H1 (cell line): Measurements from ENCODE around the gene LAYN.

Experiments used
- CHD2 ChIP-seq: IDR thresholded peaks from 2 replicates; pipeline ENCODE4 v1.6.1; 2012; ENCODE audit warnings: low read length, improper control_type of control experiment
- CREB1 ChIP-seq: IDR thresholded peaks from 2 replicates; pipeline ENCODE4 v1.6.1; 2012; ENCODE audit warnings: inconsistent platforms
- CTCF ChIP-seq, 3 experiments: IDR thresholded peaks; 1 replicate in 2 of 3; 2 replicates in 1 of 3; pipeline versions ENCODE4 v1.5.1 to v1.6.1; 2011; ENCODE audit warnings: low read length in 3 of 3, mild to moderate bottlenecking in 3 of 3, inconsistent platforms in 2 of 3, low read depth in 1 of 3, moderate library complexity in 1 of 3; ENCODE audit not compliant: insufficient read depth in 1 of 3; ENCODE audit errors: control extremely low read depth in 1 of 3
- EZH2 ChIP-seq: fragments of 200-600 bp; sonication (generic); IDR thresholded peaks from 2 replicates; pipeline ENCODE4 v1.7.1; 2012; ENCODE audit warnings: low read depth, mild to moderate bottlenecking, moderate library complexity, low read length, inconsistent platforms; ENCODE audit not compliant: severe bottlenecking
- MAX ChIP-seq: IDR thresholded peaks from 2 replicates; pipeline ENCODE4 v1.6.1; 2012; ENCODE audit warnings: inconsistent platforms
- POLR2A ChIP-seq, 2 experiments: IDR thresholded peaks; 1 replicate in 1 of 2; 2 replicates in 1 of 2; pipeline ENCODE4 v1.6.1; 2011; ENCODE audit warnings: low read depth in 2 of 2, low read length in 2 of 2, mild to moderate bottlenecking in 2 of 2; ENCODE audit errors: control extremely low read depth in 1 of 2
- POLR2AphosphoS5 ChIP-seq: IDR thresholded peaks from 2 replicates; pipeline ENCODE4 v1.6.1; 2011; ENCODE audit warnings: low read depth, low read length
- RAD21 ChIP-seq, 2 experiments: IDR thresholded peaks in 1 of 2; conservative IDR thresholded peaks in 1 of 2; 2 replicates each; pipeline ENCODE4 v1.6.1; 2011; ENCODE audit warnings: low read depth in 2 of 2, low read length in 2 of 2, improper control_type of control experiment in 1 of 2, inconsistent platforms in 1 of 2, mild to moderate bottlenecking in 1 of 2, moderate library complexity in 1 of 2
- SIX5 ChIP-seq: IDR thresholded peaks from 2 replicates; pipeline ENCODE4 v1.6.1; 2011; ENCODE audit warnings: mild to moderate bottlenecking, low read depth, low read length
- TAF1 ChIP-seq: IDR thresholded peaks from 2 replicates; pipeline ENCODE4 v1.6.1; 2011; ENCODE audit warnings: mild to moderate bottlenecking, low read depth, low read length
- TF ChIP-seq, protein P1 (sequence below): IDR thresholded peaks from 2 replicates; pipeline ENCODE4 v1.6.1; 2011; ENCODE audit warnings: low read length, improper control_type of control experiment

DNA sequence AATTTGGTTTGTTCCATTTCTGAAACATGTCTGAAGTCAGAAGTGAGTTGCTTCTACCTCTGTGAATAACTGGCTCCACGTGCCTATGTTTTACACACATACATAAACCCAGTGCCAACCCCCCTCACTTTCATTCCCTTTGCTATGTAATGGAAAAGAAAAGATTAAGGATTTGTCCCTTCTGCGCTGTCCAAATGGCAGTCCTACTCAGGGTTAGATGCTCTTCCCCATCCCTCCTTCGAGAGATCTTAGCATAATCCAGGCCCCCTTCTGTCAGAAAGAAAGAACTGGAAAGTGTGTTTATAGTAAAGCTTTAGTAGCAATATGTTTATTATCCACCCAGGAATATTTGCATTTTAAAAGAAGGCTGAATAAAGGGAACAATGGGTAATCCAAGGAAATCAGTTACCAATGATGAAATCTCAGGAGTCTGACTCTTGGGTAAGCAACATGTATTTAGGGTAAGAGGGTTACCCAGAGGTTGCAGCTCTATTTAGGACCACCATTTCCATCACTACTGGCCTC, 3.1 kb upstream of the LAYN start:
- TF ChIP-seq CTCF (IDR thresholded peaks at IDR 0.05; ENCODE audit: control extremely low read depth in 1 of 3, insufficient read depth in 1 of 3, low read depth in 1 of 3, low read length in 3 of 3) (no peak), CREB1 (no peak), MAX (no peak), RAD21 (IDR thresholded peaks at IDR 0.05 in 1 of 2, conservative IDR thresholded peaks at IDR 0.05 in 1 of 2; ENCODE audit: low read depth in 2 of 2, low read length in 2 of 2) (no peak), POLR2AphosphoS5 (no peak), EZH2 (no peak), SIX5 (no peak), TAF1 (no peak), POLR2A (IDR thresholded peaks at IDR 0.05; ENCODE audit: control extremely low read depth in 1 of 2, low read depth in 2 of 2, low read length in 2 of 2) (no peak), CHD2 (no peak)
- TF ChIP-seq, protein P1, sequence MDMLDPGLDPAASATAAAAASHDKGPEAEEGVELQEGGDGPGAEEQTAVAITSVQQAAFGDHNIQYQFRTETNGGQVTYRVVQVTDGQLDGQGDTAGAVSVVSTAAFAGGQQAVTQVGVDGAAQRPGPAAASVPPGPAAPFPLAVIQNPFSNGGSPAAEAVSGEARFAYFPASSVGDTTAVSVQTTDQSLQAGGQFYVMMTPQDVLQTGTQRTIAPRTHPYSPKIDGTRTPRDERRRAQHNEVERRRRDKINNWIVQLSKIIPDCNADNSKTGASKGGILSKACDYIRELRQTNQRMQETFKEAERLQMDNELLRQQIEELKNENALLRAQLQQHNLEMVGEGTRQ: no peak
